NCI-H524 treated with DMSO at 0.1 percent for 48 hours (cell line): ENCODE measurements around the gene CBX3.
"Not testable (repeated sequence)": the region's sequence is repeated elsewhere in the genome, so short reads cannot be mapped to it uniquely, and the experiment has no call there.

Experiments used
- DNase-seq: peaks from one replicate; lab custom pipeline; 2025; lab: John Stamatoyannopoulos, UW

Gene CBX3

DNA sequence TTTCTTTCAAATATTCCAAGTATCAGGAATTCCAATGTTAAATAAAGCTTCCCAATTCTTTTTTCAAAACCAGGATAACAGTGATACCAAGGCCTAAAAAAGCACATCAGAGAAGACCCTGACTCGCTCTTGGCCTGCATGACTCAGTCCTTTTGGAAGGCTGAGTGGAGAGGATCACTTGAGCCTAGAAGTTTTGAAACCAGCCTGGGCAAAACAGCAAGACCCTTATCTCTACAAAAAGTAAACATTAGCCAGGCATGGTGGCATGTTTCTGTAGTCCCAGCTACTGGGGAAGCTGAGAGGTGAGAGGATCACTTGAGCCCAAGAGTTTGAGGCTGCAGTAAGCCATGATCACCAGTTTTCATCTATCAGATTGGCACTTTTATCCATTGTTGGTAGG, 30.9 kb upstream of the CBX3 start:
- DNase-seq = no peak

GRCh38 chr7:26171601-26172000, 29.9 kb upstream of the CBX3 start:
- DNase-seq = no peak

DNA sequence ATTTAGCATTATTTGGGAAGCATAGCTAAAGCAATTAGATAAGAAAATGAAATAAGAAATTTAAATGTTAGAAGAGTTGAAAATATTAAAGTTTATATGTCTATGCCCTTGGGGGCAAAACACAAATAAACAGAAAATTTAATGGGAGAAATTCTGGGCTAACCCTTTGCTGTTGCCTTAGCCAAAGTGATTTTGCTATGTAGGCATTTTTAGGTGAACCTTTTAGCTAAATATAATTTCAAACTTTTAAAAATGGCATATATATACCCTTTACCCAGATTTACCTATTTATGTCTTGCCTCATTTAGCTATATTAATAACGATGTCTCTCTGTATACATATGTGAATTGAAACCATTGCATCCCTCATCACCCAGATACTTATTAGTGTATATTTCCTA, 29.5 kb upstream of the CBX3 start:
- no peak for DNase-seq

- DNase-seq = not testable (repeated sequence)
Observed at GRCh38 chr7:26175903-26176302, 25.6 kb upstream of the CBX3 start.

- DNase-seq = not testable (repeated sequence)
Observed at GRCh38 chr7:26176696-26177095, 24.8 kb upstream of the CBX3 start.

GRCh38 chr7:26177269-26177668, 24.3 kb upstream of the CBX3 start:
- DNase-seq = not testable (repeated sequence)

- DNase-seq = no peak
Observed at GRCh38 chr7:26178272-26178960, 23.1 kb upstream of the CBX3 start.

DNA sequence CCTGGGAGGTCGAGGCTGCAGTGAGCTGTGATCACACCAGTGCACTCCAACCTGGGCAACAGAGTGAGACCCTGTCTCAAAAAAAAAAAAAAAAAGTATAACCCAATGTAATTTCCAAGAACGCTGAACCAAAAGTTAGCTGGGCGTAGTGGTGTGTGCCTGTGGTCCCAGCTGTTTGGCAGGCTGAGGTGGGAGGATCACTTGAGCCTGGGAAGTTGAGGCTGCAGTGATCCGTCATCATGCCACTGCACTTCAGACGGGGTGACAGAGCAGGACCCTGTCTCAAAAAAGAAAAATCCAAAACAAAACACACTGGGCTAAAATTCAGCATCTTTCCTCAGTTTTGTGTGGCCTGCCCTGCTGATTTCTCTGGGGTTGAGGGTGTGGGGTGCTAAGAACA, 22.1 kb upstream of the CBX3 start:
- DNase-seq = no peak

- DNase-seq = no peak
Observed at GRCh38 chr7:26179826-26180497, 21.6 kb upstream of the CBX3 start.

- no peak for DNase-seq
Observed at GRCh38 chr7:26180792-26181198, 20.8 kb upstream of the CBX3 start.

GRCh38 chr7:26181474-26182227, 19.9 kb upstream of the CBX3 start:
- DNase-seq = no peak

DNA sequence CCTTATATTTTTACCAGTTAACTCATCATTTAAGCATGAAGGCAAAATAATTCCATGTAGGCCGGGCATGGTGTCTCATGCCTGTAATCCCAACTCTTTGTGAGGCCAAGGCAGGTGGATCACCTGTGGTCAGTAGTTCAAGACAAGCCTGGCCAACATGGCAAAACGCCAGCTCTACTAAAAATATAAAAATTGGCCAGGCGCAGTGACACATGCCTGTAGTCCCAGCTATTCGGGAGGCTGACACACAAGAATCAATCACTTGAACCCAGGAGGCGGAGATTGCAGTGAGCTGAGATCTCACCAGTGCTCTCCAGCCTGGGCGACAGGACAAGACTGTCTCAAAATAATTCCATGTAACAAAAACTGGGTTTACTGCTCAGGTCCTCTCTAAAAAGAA, 19.3 kb upstream of the CBX3 start:
- no peak for DNase-seq

DNA sequence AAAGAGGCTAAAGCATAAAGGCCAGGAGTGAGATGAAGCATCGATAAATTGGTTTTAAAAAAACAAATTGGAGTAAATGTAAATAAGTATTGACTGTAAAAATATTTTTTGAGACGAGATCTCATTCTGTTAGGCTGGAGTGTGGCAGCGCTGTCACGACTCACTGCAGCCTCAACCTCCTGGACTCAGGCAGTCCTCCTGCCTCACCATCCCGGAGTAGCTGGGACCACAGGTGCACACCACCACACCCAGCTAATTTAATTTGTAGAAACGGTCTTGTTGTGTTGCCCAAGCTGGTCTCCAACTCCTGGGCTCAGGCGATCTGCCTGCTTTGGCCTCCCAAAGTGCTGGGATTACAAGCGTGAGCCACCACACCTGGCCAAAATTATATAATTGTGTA, 18.8 kb upstream of the CBX3 start:
- no peak for DNase-seq

- no peak for DNase-seq
Observed at GRCh38 chr7:26183545-26184280, 17.8 kb upstream of the CBX3 start.

DNA sequence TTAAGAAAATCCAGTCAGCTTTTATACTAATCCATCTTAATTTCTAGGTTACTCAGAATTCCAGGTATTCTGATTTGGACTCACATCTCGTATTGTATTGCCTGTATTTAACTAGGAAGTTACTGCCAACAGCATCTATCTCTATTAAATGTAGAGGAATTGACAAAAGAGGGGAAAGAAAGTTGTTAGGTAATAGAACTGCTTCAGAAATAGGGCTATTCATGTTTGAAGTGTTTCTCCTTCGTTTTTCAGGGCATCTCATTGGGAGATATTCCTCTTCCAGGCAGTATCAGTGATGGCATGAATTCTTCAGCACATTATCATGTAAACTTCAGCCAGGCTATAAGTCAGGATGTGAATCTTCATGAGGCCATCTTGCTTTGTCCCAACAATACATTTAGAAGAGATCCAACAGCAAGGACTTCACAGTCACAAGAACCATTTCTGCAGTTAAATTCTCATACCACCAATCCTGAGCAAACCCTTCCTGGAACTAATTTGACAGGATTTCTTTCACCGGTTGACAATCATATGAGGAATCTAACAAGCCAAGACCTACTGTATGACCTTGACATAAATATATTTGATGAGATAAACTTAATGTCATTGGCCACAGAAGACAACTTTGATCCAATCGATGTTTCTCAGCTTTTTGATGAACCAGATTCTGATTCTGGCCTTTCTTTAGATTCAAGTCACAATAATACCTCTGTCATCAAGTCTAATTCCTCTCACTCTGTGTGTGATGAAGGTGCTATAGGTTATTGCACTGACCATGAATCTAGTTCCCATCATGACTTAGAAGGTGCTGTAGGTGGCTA, 17.1 kb upstream of the CBX3 start:
- DNase-seq = not testable (repeated sequence)

DNA sequence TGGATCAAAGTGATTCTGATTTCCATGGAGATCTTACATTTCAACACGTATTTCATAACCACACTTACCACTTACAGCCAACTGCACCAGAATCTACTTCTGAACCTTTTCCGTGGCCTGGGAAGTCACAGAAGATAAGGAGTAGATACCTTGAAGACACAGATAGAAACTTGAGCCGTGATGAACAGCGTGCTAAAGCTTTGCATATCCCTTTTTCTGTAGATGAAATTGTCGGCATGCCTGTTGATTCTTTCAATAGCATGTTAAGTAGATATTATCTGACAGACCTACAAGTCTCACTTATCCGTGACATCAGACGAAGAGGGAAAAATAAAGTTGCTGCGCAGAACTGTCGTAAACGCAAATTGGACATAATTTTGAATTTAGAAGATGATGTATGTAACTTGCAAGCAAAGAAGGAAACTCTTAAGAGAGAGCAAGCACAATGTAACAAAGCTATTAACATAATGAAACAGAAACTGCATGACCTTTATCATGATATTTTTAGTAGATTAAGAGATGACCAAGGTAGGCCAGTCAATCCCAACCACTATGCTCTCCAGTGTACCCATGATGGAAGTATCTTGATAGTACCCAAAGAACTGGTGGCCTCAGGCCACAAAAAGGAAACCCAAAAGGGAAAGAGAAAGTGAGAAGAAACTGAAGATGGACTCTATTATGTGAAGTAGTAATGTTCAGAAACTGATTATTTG, 16.3 kb upstream of the CBX3 start:
- no peak for DNase-seq

DNA sequence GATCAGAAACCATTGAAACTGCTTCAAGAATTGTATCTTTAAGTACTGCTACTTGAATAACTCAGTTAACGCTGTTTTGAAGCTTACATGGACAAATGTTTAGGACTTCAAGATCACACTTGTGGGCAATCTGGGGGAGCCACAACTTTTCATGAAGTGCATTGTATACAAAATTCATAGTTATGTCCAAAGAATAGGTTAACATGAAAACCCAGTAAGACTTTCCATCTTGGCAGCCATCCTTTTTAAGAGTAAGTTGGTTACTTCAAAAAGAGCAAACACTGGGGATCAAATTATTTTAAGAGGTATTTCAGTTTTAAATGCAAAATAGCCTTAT, 15.7 kb upstream of the CBX3 start:
- no peak for DNase-seq

DNA sequence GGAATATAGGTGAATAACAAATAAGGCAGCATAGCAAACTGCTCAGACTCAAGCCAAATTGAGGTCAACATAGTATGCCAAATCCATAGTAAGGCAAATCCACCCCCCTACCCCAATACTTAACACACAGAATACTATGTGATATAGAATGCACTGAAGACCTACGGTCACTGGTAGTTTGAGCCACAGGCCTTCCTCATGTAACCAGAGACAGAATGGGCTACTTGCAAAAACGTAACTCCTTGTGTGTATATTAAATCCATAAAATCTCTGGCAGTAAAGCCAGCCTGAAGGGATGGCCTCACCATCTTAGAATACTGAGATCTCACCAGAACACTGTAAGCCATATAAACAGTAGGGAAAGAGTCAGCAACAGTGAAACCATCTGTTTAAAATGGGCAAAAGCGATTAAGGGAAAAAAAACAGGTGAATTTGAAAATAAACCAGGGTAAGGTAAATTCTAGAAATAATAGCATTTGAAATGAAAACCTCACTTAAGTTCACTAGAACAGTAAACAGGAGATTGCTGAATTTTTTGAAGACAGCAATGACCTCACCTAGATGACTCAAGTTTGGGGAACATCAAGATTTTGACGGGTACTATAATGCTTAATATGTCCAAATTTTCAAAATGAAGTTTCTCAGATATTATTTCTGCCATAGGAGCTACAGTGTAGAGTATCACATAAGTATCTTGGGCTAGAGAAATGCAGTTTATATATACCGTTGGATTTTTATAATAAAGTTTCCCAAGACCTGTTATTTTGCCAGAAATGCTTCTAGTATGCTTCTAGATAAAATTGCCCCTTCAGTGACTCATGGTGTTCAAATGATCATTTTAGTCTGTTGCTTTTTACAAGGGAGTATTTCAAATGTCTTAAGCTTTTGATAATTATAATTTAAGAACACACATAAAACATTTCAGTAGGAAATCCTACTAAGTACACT, 14.9 kb upstream of the CBX3 start:
- no peak for DNase-seq

GRCh38 chr7:26187380-26188205, 14.0 kb upstream of the CBX3 start:
- DNase-seq = no peak
